GM19463 (cell line): ENCODE measurements around the gene CHST13.

Experiments
- ATAC-seq: cut with Tn5 transposase; IDR thresholded peaks from one replicate; pipeline ENCODE4 v1.9.1; 2021; ENCODE audit warnings: mild to moderate bottlenecking, moderate library complexity; ENCODE audit not compliant: unreplicated experiment

CHST13 gene

DNA sequence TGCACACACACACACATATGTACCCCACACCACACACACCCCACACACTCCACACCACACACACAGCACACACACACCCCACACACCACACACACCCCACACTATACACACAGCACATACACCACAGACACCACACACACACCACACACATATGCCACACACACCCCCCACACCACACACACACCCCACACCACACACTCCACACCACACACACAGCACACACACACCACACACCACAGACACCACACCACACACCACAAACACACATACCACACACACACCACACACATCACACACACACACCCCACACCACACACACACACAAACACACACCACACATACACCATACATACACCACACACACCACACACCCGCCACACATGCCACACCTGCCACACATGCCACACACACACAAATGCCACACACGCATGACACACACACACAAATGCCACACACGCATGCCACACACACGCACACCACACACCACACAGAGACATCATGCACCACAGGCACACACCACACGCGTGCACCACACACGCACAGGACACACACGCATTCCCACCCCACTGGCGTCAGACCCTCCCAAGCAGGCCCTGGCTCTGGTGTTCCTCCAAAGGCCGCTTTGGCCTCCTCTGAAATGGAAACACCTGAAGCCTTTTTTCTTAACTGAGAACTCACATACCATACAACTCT lies 15.7 kb downstream of the CHST13 start:
- ATAC-seq, result no peak

DNA sequence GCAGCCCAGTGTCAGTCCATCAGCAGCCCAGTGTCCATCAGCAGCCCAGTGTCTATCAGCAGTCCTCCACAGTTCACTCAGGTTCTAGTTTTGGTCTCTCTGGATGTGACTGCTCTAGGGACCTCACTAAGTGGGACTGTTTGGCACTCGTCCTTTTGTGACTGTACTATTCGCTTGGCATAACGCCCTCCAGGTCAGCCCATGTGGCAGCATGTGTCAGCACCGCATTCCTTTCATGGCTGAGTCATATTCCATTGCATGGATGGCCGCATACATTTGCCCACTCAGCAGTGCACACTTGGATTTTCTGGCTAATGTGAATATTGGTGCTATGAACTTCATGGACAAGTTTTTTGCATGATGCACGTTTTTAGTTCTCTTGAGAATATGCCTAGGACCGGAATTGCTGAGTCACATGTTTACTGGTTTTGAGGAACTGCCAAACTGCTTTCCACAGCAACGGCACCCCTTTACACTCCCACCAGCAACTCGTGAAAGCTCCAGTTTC lies 16.4 kb downstream of the CHST13 start:
- ATAC-seq, result no peak

DNA sequence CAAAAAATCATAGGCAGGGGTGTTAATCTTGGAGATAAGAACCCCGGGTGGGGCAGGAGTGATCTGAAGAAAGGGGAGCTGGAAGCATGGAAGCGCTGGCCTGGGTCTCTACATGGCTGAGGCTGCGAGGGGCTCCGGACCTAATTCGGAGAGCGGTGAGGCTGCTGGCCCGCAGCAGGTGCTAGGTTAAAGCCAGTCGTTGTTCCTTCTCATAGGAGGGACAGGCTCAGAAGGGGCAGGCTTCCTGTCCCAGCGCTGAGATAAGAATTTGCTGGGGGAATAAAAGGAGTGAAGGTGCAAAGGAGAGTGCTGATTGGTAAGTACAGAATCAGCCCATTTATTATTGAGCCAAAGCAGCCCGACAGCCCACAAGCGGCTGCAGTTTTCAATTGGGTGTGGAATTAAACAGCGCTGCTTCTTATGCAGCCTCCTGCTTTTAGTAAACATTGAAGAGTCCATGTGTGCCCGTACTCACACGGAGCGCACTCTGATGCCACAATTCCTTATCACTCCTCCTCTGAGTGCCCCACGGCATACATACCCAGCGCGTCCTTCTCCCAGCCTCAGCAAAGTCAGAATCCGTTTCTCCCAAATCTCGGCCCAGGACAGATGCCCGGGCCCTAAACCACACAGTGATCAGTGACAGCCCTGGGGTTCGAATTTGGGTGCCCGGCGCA lies 17.1 kb downstream of the CHST13 start:
- ATAC-seq, result no peak

GRCh38 chr3:126541628-126542339 lies 17.8 kb downstream of the CHST13 start:
- ATAC-seq, result no peak

GRCh38 chr3:126542340-126543241 lies 18.6 kb downstream of the CHST13 start:
- no peak for ATAC-seq

DNA sequence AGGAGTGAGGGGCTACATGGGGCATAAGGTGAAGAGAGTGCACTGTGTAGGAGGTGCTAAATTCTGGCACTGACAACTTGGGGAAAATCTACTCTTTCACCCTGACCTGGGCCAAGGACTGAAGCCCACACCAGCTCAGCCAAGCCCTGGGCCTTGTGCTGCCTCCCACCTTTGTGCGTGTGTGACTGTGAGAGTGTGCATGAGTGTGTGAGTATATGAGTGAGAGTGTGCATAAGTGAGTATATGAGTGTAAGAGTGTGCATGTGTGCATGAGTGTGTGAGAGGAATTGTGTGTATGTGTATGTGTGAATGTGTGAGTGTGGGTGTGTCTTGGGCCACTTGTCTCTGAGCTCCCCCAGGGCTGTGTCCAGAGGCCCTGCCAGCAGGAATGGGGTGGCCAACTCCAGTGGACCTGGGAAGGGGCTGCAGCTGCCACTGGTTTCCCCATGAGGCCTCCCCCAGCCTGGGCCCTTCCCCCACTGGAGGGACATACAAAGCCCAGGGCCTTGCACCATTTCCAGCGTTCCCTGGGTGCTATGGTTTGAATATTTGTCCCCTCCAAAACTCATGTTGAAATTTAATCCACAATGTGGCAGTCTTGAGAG lies 19.6 kb downstream of the CHST13 start:
- ATAC-seq, result no peak

DNA sequence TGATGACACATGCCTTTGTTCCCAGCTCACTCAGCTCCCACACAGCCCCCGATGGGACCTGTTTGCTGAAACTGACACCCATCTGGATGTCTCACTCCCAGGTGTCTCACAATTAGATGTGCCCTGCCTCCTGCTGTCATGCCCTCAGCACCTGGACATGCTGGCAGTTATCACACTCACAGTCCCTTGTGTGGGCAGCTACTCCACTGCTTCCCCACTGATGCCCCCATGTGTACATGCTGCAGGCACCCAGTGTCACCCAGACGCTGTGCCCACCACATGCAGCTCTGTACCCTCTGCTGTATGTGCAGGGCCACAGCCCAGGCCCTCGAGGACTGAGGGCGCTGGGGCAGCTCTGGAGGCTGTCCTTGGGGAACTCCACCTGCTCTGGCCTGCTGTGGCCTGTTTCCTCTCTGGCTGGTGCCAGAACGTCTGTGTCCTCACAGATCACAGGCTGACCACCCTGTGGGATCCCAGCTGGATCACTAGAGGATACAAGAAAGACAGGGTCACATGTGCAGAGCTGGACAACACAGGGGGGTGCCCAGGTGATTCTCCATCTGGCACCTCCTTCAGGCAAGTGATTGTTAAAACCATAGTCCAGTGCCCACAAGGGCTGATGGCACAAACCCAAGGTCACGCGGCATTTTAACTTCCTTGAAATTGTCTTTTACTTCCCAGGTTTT lies 20.8 kb downstream of the CHST13 start:
- no peak for ATAC-seq

DNA sequence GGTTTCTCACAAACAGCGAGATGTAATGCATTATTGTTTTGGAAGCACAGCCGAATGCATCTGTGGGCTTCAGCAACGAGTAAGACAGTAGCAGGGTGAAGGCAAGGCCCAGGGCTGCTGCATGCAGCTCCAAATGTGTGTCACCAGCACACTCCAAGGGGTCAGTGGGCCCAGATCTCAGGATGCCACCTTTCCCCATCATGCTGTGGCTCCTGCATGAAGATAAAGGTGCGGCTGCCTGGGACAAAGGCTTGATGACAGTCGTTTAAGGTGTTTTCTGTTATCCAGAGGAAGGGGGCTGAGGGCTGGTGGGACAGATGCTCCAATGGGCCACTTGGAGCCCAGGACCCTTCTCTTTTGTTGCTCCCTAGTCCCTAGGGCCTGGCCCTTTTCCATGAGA lies 21.6 kb downstream of the CHST13 start:
- ATAC-seq, result no peak

- no peak for ATAC-seq
Observed at GRCh38 chr3:126546013-126546412, 22.1 kb downstream of the CHST13 start.

DNA sequence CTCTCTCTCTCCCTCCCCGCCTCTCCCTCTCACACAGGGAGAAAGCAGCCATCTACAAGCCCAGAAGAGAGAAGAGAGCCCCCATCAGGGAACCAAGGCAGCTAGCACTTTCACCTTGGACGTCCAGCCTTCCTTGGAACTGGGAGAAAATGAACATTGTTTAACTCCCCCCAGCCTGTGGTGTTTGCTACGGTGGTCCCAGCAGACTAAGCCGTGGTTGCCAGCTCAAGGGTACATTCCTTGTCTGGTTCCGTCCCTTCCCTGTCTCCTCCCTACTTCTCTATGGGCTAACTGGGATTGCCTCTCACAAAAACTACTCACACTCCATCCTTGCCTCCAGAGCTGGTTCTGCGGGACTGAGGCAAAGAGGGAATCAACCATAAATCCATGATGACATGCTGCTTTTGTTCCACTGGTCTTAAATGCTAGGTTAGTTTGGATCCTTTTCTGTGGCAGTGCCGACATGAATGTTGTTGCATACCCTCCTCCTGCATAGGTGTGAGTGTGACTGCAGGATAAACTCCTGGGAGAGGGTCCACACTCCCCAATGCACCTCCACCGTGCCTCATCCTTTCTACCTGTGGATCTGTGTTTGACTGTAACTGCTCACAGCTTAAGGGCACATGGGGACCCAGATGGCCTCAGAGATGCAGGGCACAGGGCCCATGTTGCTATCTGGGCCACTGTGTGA lies 22.7 kb downstream of the CHST13 start:
- ATAC-seq, result no peak

DNA sequence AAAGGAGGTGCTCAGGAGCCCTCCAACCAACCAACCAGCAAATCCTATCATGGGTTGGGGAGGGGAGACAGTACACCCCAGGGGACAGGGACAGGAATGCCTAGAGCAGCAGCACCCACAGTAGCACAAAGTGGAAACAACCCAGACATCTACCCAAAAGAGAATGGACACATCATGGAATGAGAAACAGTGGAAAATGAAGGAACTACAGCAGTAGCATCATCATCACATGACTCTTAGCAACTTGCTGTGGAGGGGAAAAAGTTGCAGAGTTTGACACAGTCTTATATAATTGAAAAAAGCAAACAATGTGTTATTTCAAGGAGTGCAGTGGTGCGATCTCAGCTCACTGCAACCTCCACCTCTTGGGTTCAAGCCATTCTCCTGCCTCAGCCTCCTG lies 23.8 kb downstream of the CHST13 start:
- ATAC-seq, result no peak

GRCh38 chr3:126548556-126549466 lies 24.9 kb downstream of the CHST13 start:
- ATAC-seq, result no peak

GRCh38 chr3:126549861-126550487 lies 26.0 kb downstream of the CHST13 start:
- ATAC-seq, result no peak

- ATAC-seq, result no peak
Observed at GRCh38 chr3:126550488-126551051, 26.6 kb downstream of the CHST13 start.

DNA sequence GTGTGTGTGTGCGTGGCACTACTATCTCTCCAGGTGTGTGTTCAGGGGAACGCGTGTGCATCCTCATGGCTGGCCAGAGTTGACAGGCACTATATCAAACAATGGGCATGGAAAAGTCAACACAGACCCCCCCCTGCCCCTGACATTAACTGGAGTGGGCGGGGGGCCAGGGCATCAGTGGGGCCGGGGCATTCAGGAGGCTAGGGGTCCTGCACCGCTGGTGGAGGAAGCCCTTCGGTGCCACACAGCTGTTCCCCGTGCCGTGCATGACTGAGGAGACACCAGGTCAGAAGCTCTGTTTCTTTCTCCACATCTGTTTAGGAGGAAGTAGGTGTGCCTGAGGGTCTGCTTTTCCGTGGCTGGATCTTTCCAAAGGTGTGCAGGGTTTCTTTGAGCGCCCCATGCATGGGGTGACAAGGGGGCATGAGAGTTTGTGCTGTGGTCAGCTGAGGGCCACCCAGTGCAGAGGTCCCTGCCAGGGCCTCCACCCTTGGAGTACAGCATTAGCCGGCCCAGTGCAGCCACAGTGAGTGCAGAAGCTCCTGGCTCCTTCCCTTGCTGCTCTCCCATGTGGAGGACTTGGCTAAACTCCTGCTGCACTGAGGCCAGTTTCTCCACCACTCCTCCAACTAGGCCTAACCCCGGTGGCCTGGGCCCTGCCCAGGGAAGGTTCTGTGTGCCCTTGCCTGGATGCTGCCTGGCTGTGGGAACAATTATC lies 27.3 kb downstream of the CHST13 start:
- ATAC-seq, result no peak

- ATAC-seq, result no peak
Observed at GRCh38 chr3:126551839-126552687, 28.1 kb downstream of the CHST13 start.
